WERI-Rb-1 (cell line): ENCODE data around the gene SYT17.

Experiments used
- DNase-seq: peaks from one replicate; pipeline ENCODE4 v3.0.0-alpha.2; 2020
- H3K27ac ChIP-seq: fragments of 250-450 bp; sonication (Bioruptor Pico); 2 replicates; pipeline ENCODE4 v1.5.1; 2020; ENCODE audit warnings: mild to moderate bottlenecking, moderate library complexity
- H3K27me3 ChIP-seq: fragments of 250-450 bp; sonication (Bioruptor Pico); 2 replicates; pipeline ENCODE4 v1.5.1; 2021; ENCODE audit warnings: mild to moderate bottlenecking, low read depth, moderate library complexity; ENCODE audit not compliant: insufficient read depth, severe bottlenecking
- H3K36me3 ChIP-seq: fragments of 250-450 bp; sonication (Bioruptor Pico); 2 replicates; pipeline ENCODE4 v1.5.1; 2020; ENCODE audit warnings: mild to moderate bottlenecking, moderate library complexity
- H3K4me3 ChIP-seq: 2 replicates; pipeline ENCODE4 v1.5.1; 2011; ENCODE audit warnings: low read depth, mild to moderate bottlenecking, control low read depth, low read length
- H3K9me3 ChIP-seq: fragments of 250-450 bp; sonication (Bioruptor Pico); 2 replicates; pipeline ENCODE4 v1.5.1; 2021; ENCODE audit warnings: mild to moderate bottlenecking, moderate library complexity; ENCODE audit not compliant: severe bottlenecking
- CTCF ChIP-seq: IDR thresholded peaks from 2 replicates; pipeline ENCODE4 v1.5.1; 2011; ENCODE audit warnings: low read depth, mild to moderate bottlenecking, control low read depth, inconsistent platforms, low read length

Gene SYT17

GRCh38 chr16:19135896-19136438 lies 32.1 kb upstream of the SYT17 start:
- Histone ChIP-seq H3K36me3 (no peaks in the 10 kb centered on the region; the same call in 1 of the 2 replicates), H3K9me3 (no peaks in the 10 kb centered on the region), H3K27me3 (no peaks in the 10 kb centered on the region), H3K27ac (no peak overlapping the region), H3K4me3 (no peak overlapping the region)
- TF ChIP-seq CTCF, result 0 out of 2 replicates have a peak, but pooled peaks have one; percentile 6
- no peak for DNase-seq

- Histone ChIP-seq H3K9me3 (no peaks in the 10 kb centered on the region), H3K4me3 (no peak overlapping the region), H3K27ac (no peak overlapping the region), H3K36me3 (no peaks in the 10 kb centered on the region; the same call in 1 of the 2 replicates), H3K27me3 (no peaks in the 10 kb centered on the region)
- DNase-seq, result no peak
- TF ChIP-seq CTCF, result no peak
Observed at GRCh38 chr16:19136549-19137196, 31.4 kb upstream of the SYT17 start.

GRCh38 chr16:19137201-19138128 lies 30.6 kb upstream of the SYT17 start:
- no peak overlapping the region for H3K4me3 ChIP-seq
- H3K27me3 ChIP-seq, result no peaks in the 10 kb centered on the region
- H3K27ac ChIP-seq, result no peak overlapping the region
- no peak for DNase-seq
- no peaks in the 10 kb centered on the region for H3K36me3 ChIP-seq
- H3K9me3 ChIP-seq, result no peaks in the 10 kb centered on the region
- no peak for TF ChIP-seq CTCF

GRCh38 chr16:19138601-19139000 lies 29.4 kb upstream of the SYT17 start:
- H3K36me3 ChIP-seq, result no peaks in the 10 kb centered on the region
- H3K27ac ChIP-seq, result no peak overlapping the region
- DNase-seq, result no peak
- no peak for TF ChIP-seq CTCF
- no peak overlapping the region for H3K4me3 ChIP-seq
- H3K27me3 ChIP-seq, result no peaks in the 10 kb centered on the region
- no peaks in the 10 kb centered on the region for H3K9me3 ChIP-seq

- Histone ChIP-seq H3K9me3 (no peaks in the 10 kb centered on the region), H3K27ac (no peak overlapping the region), H3K4me3 (no peak overlapping the region), H3K36me3 (no peaks in the 10 kb centered on the region), H3K27me3 (no peaks in the 10 kb centered on the region)
- no peak for TF ChIP-seq CTCF
- no peak for DNase-seq
Observed at GRCh38 chr16:19139436-19140091, 28.5 kb upstream of the SYT17 start.
